GM10266 (cell line): ENCODE results near the gene SLC23A1.

ENCODE experiments used
- DNase-seq: peaks from one replicate; pipeline ENCODE4 v3.0.0; 2012; ENCODE audit errors: extremely low spot score
- CTCF ChIP-seq: IDR thresholded peaks from 2 replicates; pipeline ENCODE4 v1.5.1; 2012; ENCODE audit warnings: mild to moderate bottlenecking, low read depth; ENCODE audit not compliant: control insufficient read depth, insufficient read depth; ENCODE audit errors: missing control alignments

Gene SLC23A1

GRCh38 chr5:139419226-139420192 lies 36.4 kb upstream of the SLC23A1 start:
- TF ChIP-seq CTCF = no peak
- DNase-seq = no peak

GRCh38 chr5:139418793-139419192 lies 35.7 kb upstream of the SLC23A1 start:
- no peak for TF ChIP-seq CTCF
- DNase-seq = no peak

GRCh38 chr5:139417214-139417613 lies 34.1 kb upstream of the SLC23A1 start:
- DNase-seq = no peak
- no peak for TF ChIP-seq CTCF

- no peak for DNase-seq
- TF ChIP-seq CTCF = no peak
These were observed 33.6 kb upstream of the SLC23A1 start for GRCh38 chr5:139416651-139417050.

- TF ChIP-seq CTCF = no peak
- no peak for DNase-seq
These were observed 32.8 kb upstream of the SLC23A1 start for GRCh38 chr5:139415869-139416268.

GRCh38 chr5:139415221-139415861 lies 32.2 kb upstream of the SLC23A1 start:
- no peak for TF ChIP-seq CTCF
- no peak for DNase-seq
